Hindlimb muscle (tissue), 1 donor: ENCODE data around the gene ZNF695. TPM values are rescaled to one million over a fixed set of nuclear protein-coding genes. Genes with fewer than 3 reads are reported as not detected.

Experiments used
- DNase-seq: peaks from one replicate; pipeline ENCODE4 v3.0.0-alpha.2; 2013
- polyA plus RNA-seq: library from polyadenylated mRNA; unstranded; fragments of 120-200 nt; gene quantifications from one replicate; pipeline ENCODE4 v1.2.1, GENCODE V29; 2013; ENCODE audit not compliant: insufficient read length

The ZNF695 gene
- polyA plus RNA-seq, 1 donor = 1.3 TPM

DNA sequence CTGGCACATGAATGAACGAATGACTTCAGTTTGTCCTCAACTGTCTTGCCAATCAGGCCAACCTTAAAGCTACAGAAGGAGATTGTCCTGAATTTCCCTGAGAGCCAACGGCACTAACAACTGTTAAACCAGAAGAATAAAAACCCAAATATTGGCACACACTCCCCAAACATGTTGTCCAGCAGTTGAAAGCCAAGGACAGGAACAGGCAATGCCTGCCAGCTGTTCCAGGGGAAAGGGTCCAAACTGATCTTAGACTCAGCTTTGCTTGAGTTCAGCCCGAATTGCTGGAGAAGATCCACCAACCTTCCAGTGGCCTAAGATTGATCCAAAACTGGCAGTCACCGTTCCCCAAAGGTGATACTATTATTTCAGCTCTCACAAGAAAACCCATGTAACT, 53.7 kb downstream of the ZNF695 start:
- DNase-seq = no peak

DNA sequence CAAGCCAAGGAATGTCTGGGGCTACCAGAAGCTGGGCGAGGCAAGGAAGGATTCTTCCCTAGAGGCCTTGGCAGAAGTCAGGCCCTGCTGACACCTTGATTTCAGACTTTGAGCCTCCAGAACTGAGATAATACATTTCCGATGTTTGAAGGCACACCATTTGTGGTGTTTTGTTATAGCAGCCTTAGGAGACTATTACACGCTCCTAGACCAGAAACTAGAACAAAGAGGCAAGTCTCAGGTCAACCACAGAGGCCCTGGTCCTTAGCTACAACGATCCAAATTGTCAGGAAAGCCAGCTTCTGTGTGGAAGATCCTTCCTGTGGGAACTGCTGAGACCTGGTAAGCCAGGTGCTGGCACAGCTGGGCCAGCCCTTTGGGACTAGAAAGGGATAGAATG, 56.4 kb downstream of the ZNF695 start:
- no peak for DNase-seq

DNA sequence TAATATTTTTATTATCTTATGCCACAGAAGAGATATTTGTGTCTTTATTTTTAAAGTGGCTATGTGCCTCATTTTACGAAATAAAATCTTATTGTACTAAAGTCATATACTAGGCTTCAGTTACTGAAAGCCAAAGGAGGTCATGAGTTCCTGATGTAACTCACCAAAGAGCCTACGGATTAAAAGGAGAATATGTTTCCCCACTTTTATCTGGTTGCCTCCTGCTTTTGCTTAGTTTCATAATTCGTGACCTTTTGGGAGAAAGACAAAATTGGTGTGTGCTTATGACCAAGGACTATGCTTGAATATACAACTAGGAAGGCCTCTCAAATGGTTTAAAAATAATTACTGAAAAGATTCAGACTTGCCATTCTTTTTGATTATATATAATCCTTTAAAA, 57.9 kb downstream of the ZNF695 start:
- DNase-seq = no peak

DNA sequence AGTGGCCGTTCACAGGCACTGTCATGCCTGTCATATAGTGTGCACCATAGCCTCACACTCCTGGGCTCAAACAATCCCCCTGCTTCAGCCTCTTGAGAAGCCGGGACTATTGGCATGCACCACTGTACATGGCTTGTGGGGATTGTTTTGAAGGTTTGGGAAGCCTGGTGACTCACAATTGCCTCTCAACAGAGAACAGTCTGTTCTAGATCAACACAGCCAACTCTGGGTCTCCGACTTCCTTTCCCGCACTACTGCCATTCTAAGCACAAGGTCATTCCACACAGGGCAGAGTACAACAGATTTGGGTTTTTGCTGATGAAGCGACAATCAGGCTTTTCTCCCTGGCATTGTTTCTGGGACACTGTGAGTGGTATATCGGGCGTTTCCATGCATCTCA, 60.6 kb downstream of the ZNF695 start:
- no peak for DNase-seq

DNA sequence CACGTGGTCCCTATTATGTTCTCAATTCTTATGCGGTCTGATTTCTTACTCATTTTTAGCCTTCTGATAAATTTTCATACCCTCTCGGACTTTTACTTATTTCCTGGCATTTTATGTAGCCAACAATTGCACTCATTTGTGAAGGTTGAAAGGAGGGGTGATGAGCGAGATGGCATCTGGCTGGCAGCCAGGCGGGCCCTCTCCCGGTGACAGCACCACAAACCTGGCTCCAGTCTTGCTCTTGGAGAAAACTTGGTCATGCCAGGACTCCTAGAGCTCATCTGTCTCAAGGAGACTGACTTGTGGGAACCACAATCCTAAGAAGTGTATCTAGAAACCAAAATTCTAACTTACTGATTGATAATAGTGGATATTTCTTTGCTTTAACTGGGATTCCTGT, 61.5 kb downstream of the ZNF695 start:
- DNase-seq = no peak

Other genes with a start within 250 kb of the ZNF695 start
- gene AHCTF1, start 76.1 kb downstream of the ZNF695 start, polyA plus RNA-seq = 27.6 TPM
- 2.6 TPM for gene ZNF670, start 70.8 kb upstream of the ZNF695 start, polyA plus RNA-seq
- 6.1 TPM for gene ZNF669, start 96.3 kb upstream of the ZNF695 start, polyA plus RNA-seq
- gene ZNF124, start 164.0 kb upstream of the ZNF695 start, polyA plus RNA-seq = 6.7 TPM
- gene VN1R5, start 248.0 kb upstream of the ZNF695 start, polyA plus RNA-seq = not detected